PC-9 (cell line): Measurements from ENCODE around the gene NINJ1. TPM values are rescaled to one million over a fixed set of nuclear protein-coding genes. Genes with fewer than 3 reads are reported as not detected.
"Not testable (repeated sequence)": the region's sequence is repeated elsewhere in the genome, so short reads cannot be mapped to it uniquely, and the experiment has no call there.

Source experiments
- BruUV-seq: library from RNA; stranded (reverse); fragments of 400-500 nt; replicated peaks from 2 replicates; lab custom pipeline; 2021; lab: Mats Ljungman, UMichigan
- CTCF ChIA-PET: fragments of 300-600 bp; sonication (Branson Sonifier 250); formaldehyde crosslinking; loops from one replicate; lab custom pipeline; 2022; ENCODE audit warnings: antibody characterized with exemption; lab: Charles Lee
- POLR2A ChIA-PET: fragments of 300-600 bp; sonication (Branson Sonifier 250); formaldehyde crosslinking; loops from one replicate; lab custom pipeline; 2022; ENCODE audit warnings: antibody characterized with exemption; ENCODE audit not compliant: unreplicated experiment; lab: Charles Lee
- DNase-seq, 2 experiments: peaks; one replicate each; pipeline versions ENCODE4 v3.0.0 to v3.0.0-alpha.2; 2015 to 2022; ENCODE audit warnings: mixed read lengths in 1 of 2
- H2AFZ ChIP-seq: fragments of 200-600 bp; sonication (generic); 2 replicates; pipeline ENCODE4 v1.8.1; 2017; ENCODE audit warnings: antibody characterized with exemption
- H3F3A ChIP-seq: fragments of 200-600 bp; sonication (generic); 2 replicates; pipeline ENCODE4 v1.8.1; 2017; ENCODE audit warnings: antibody characterized with exemption, mild to moderate bottlenecking, low read depth; ENCODE audit not compliant: insufficient read depth
- H3K27ac ChIP-seq: fragments of 200-600 bp; sonication (generic); 2 replicates; pipeline ENCODE4 v1.6.1; 2016; ENCODE audit warnings: mixed run types
- H3K27me3 ChIP-seq: fragments of 200-600 bp; sonication (generic); 2 replicates; pipeline ENCODE4 v1.6.1; 2016; ENCODE audit warnings: low read depth, mixed run types; ENCODE audit not compliant: insufficient read depth
- H3K36me3 ChIP-seq: fragments of 200-600 bp; sonication (generic); 2 replicates; pipeline ENCODE4 v1.6.1; 2016; ENCODE audit warnings: low read depth, mixed run types
- H3K4me1 ChIP-seq: fragments of 200-600 bp; sonication (generic); replicated peaks from 2 replicates; pipeline ENCODE4 v1.6.1; 2016; ENCODE audit warnings: mixed run types; ENCODE audit not compliant: insufficient read depth
- H3K4me2 ChIP-seq: fragments of 200-600 bp; sonication (generic); 2 replicates; pipeline ENCODE4 v1.6.1; 2017; ENCODE audit warnings: mixed run types
- H3K4me3 ChIP-seq: fragments of 200-600 bp; sonication (generic); 2 replicates; pipeline ENCODE4 v1.6.1; 2016; ENCODE audit warnings: mixed run types
- H3K79me2 ChIP-seq: fragments of 200-600 bp; sonication (generic); 2 replicates; pipeline ENCODE4 v1.6.1; 2017; ENCODE audit warnings: low read depth, mixed run types
- H3K9me2 ChIP-seq: fragments of 200-600 bp; sonication (generic); 2 replicates; pipeline ENCODE4 v1.8.1; 2017; ENCODE audit warnings: mild to moderate bottlenecking; ENCODE audit not compliant: insufficient read depth
- H3K9me3 ChIP-seq: fragments of 200-600 bp; sonication (generic); 2 replicates; pipeline ENCODE4 v1.8.1; 2016; ENCODE audit warnings: low read depth; ENCODE audit not compliant: insufficient read depth
- H4K20me1 ChIP-seq: fragments of 200-600 bp; sonication (generic); 2 replicates; pipeline ENCODE4 v1.8.1; 2017; ENCODE audit not compliant: insufficient read depth
- EZH2 ChIP-seq: fragments of 200-600 bp; sonication (generic); IDR thresholded peaks from 2 replicates; pipeline ENCODE4 v1.8.0; 2017; ENCODE audit warnings: antibody characterized with exemption, low read depth
- intact Hi-C: fragments of 100-400 bp; cut with micrococcal nuclease; formaldehyde crosslinking; loops from one replicate; pipeline ENCODE4 v1.10.0; 2022; ENCODE audit not compliant: unreplicated experiment
- total RNA-seq: library from RNA; stranded (reverse); gene quantifications from 2 replicates; pipeline ENCODE4 v1.2.3, GENCODE V29; 2021
- TF ChIP-seq, protein P1 (sequence below): fragments of 200-600 bp; sonication (generic); conservative IDR thresholded peaks from 2 replicates; pipeline ENCODE4 v1.6.1; 2017; ENCODE audit warnings: mixed run types, antibody characterized with exemption, mild to moderate bottlenecking, moderate library complexity

NINJ1 gene
- total RNA-seq, 1 experiment from 2014 or later, result 115 TPM

DNA sequence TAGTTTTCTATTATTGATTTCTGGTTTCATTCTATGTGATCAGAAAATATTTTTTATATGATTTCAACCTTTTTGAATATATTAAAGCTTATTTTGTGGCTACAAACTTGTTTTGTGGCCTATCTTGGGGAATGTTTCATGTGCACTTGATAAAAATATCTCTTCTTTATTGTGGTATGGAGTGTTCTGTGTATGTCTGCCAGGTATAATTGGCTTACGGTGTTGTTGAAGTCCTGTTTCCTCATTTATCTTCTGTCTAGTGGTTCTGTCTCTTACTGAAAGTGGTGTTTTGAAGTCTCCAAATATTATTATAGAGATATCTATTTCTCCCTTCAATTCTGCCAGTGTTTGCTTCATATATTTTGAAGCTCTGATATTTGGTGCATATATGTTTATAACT, 28.4 kb downstream of the NINJ1 start:
- H3K36me3 ChIP-seq, result peaks cover 41% of the 10 kb centered on the region
- peaks cover 91% of the 10 kb centered on the region for H3K79me2 ChIP-seq
- H3K9me3 ChIP-seq, result peaks cover 6% of the 10 kb centered on the region
- H3K4me2 ChIP-seq, result no peak overlapping the region
- DNase-seq, result no peak
- intact Hi-C loops, result no loop called here
- H4K20me1 ChIP-seq, result peaks cover 12% of the 10 kb centered on the region; the same call in 1 of the 2 replicates
- H3K9me2 ChIP-seq, result no peaks in the 10 kb centered on the region
- H3F3A ChIP-seq, result peaks cover 27% of the 10 kb centered on the region; the same call in 1 of the 2 replicates
- peaks cover 37% of the 10 kb centered on the region for H3K4me1 ChIP-seq
- no TSS peak for BruUV-seq
- CTCF ChIA-PET, result no interaction called here
- H2AFZ ChIP-seq, result no peak overlapping the region
- H3K27me3 ChIP-seq, result no peaks in the 10 kb centered on the region
- POLR2A ChIA-PET, result interaction anchor here (0.7 kb wide), 1 partner anchor 197 kb away, joined by 18 read pairs; no protein-coding TSS in a partner anchor
- TF ChIP-seq, protein P1, sequence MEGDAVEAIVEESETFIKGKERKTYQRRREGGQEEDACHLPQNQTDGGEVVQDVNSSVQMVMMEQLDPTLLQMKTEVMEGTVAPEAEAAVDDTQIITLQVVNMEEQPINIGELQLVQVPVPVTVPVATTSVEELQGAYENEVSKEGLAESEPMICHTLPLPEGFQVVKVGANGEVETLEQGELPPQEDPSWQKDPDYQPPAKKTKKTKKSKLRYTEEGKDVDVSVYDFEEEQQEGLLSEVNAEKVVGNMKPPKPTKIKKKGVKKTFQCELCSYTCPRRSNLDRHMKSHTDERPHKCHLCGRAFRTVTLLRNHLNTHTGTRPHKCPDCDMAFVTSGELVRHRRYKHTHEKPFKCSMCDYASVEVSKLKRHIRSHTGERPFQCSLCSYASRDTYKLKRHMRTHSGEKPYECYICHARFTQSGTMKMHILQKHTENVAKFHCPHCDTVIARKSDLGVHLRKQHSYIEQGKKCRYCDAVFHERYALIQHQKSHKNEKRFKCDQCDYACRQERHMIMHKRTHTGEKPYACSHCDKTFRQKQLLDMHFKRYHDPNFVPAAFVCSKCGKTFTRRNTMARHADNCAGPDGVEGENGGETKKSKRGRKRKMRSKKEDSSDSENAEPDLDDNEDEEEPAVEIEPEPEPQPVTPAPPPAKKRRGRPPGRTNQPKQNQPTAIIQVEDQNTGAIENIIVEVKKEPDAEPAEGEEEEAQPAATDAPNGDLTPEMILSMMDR, result no peak
- no peak for TF ChIP-seq EZH2
- H3K27ac ChIP-seq, result no peak overlapping the region; the same call in 1 of the 2 replicates
- no peak overlapping the region for H3K4me3 ChIP-seq

DNA sequence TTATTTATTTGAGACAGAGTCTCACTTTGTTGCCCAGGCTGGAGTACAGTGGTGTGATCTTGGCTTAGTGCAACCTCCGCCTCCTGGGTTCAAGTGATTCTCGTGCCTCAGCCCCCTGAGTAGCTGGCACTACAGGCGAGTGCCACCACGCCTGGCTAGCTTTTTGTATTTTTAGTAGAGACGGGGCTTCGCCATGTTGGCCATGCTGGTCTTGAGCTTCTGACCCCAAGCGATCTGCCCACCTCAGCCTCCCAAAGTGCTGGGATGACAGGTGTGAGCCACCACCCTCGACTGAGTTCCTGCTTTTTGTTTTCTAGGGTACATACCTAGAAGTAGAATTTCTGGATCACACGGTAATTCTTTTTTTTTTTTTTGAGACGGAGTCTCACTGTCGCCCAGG, 33.0 kb downstream of the NINJ1 start:
- peaks cover 36% of the 10 kb centered on the region for H3K36me3 ChIP-seq
- POLR2A ChIA-PET, H3K27me3 ChIP-seq, CTCF ChIA-PET, DNase-seq, BruUV-seq, intact Hi-C loops, H2AFZ ChIP-seq, H3K27ac ChIP-seq, H3K4me2 ChIP-seq, H3K9me2 ChIP-seq, H3K4me3 ChIP-seq, H3K9me3 ChIP-seq: not testable (repeated sequence)
- peaks cover 33% of the 10 kb centered on the region for H3K4me1 ChIP-seq
- peaks cover 23% of the 10 kb centered on the region for H4K20me1 ChIP-seq
- peaks cover 20% of the 10 kb centered on the region for H3F3A ChIP-seq
- peaks cover 97% of the 10 kb centered on the region for H3K79me2 ChIP-seq

- Histone ChIP-seq H3K27me3 (no peaks in the 10 kb centered on the region), H3K79me2 (peaks cover 89% of the 10 kb centered on the region), H3K9me2 (no peaks in the 10 kb centered on the region), H3K36me3 (peaks cover 35% of the 10 kb centered on the region), H3F3A (peaks cover 20% of the 10 kb centered on the region), H3K27ac (no peak overlapping the region), H3K9me3 (peaks cover 6% of the 10 kb centered on the region), H3K4me3 (no peak overlapping the region), H3K4me2 (no peak overlapping the region), H2AFZ (no peak overlapping the region), H4K20me1 (peaks cover 23% of the 10 kb centered on the region), H3K4me1 (peaks cover 33% of the 10 kb centered on the region)
- POLR2A ChIA-PET, result no interaction called here
- TF ChIP-seq, protein P1, result no peak
- TF ChIP-seq EZH2, result no peak
- intact Hi-C loops, result no loop called here
- no TSS peak for BruUV-seq
- no peak for DNase-seq
- CTCF ChIA-PET, result no interaction called here
These were observed 33.8 kb downstream of the NINJ1 start for GRCh38 chr9:93100276-93100636.
